HEK293 (cell line): Measurements from ENCODE around the gene FBXO34.

ENCODE experiments used
- CTCF ChIA-PET: fragments of 350-600 bp; formaldehyde crosslinking; extraction: SDS; loops from one replicate; lab custom pipeline; 2021; ENCODE audit warnings: antibody characterized with exemption; lab: Yijun Ruan, JAX
- POLR2A ChIA-PET: fragments of 300-600 bp; formaldehyde crosslinking; extraction: SDS; loops from one replicate; lab custom pipeline; 2020; ENCODE audit warnings: antibody characterized with exemption, inconsistent platforms; lab: Yijun Ruan, JAX
- H3K27ac ChIP-seq: fragments of 200-500 bp; sonication (Bioruptor generic); 2 replicates; pipeline ENCODE4 v1.5.1; 2014; ENCODE audit warnings: low read depth, low read length, control low read depth, inconsistent platforms; ENCODE audit errors: extremely low read depth
- H3K36me3 ChIP-seq, 2 experiments: fragments of 200-500 bp in 1 of 2; sonication (Bioruptor generic) in 1 of 2; 1 replicate in 1 of 2; 2 replicates in 1 of 2; pipeline ENCODE4 v1.5.1; 2014 to 2017; ENCODE audit warnings: inconsistent platforms in 2 of 2, low read length in 2 of 2; ENCODE audit not compliant: control insufficient read depth in 2 of 2, insufficient read depth in 1 of 2
- H3K4me1 ChIP-seq: fragments of 200-500 bp; sonication (Bioruptor generic); 2 replicates; pipeline ENCODE4 v1.5.1; 2014; ENCODE audit warnings: mild to moderate bottlenecking, low read length, inconsistent platforms; ENCODE audit not compliant: control insufficient read depth, insufficient read depth
- H3K4me3 ChIP-seq: 2 replicates; pipeline ENCODE4 v1.5.1; 2011; ENCODE audit warnings: low read depth, mild to moderate bottlenecking, control low read depth, low read length, moderate library complexity
- H3K9me3 ChIP-seq: fragments of 200-500 bp; sonication (Bioruptor generic); 2 replicates; pipeline ENCODE4 v1.5.1; 2014; ENCODE audit warnings: low read depth, low read length, inconsistent platforms; ENCODE audit not compliant: control insufficient read depth, insufficient read depth
- KLF8 ChIP-seq: fragments of 450-650 bp; formaldehyde crosslinking; IDR thresholded peaks from 2 replicates; pipeline ENCODE4 v1.5.1; 2016; ENCODE audit warnings: missing biosample characterization, missing genetic modification characterization
- MYNN ChIP-seq: fragments of 450-650 bp; formaldehyde crosslinking; IDR thresholded peaks from 2 replicates; pipeline ENCODE4 v1.5.1; 2016; ENCODE audit warnings: missing biosample characterization, missing genetic modification characterization, borderline replicate concordance
- SCRT2 ChIP-seq: fragments of 450-650 bp; formaldehyde crosslinking; IDR thresholded peaks from 2 replicates; pipeline ENCODE4 v1.5.1; 2016; ENCODE audit warnings: missing biosample characterization, missing genetic modification characterization
- WT1 ChIP-seq: fragments of 450-650 bp; formaldehyde crosslinking; IDR thresholded peaks from 2 replicates; pipeline ENCODE4 v1.5.1; 2016; ENCODE audit warnings: missing biosample characterization, missing genetic modification characterization
- ZBTB6 ChIP-seq: fragments of 450-650 bp; formaldehyde crosslinking; IDR thresholded peaks from 2 replicates; pipeline ENCODE4 v1.5.1; 2017; ENCODE audit warnings: missing biosample characterization, missing genetic modification characterization
- ZEB2 ChIP-seq: fragments of 450-650 bp; formaldehyde crosslinking; IDR thresholded peaks from 2 replicates; pipeline ENCODE4 v1.5.1; 2016; ENCODE audit warnings: missing biosample characterization, missing genetic modification characterization
- ZNF10 ChIP-seq: fragments of 450-650 bp; formaldehyde crosslinking; IDR thresholded peaks from 2 replicates; pipeline ENCODE4 v1.5.1; 2017; ENCODE audit warnings: missing biosample characterization, missing genetic modification characterization
- ZNF175 ChIP-seq: fragments of 450-650 bp; formaldehyde crosslinking; IDR thresholded peaks from 2 replicates; pipeline ENCODE4 v1.5.1; 2016; ENCODE audit warnings: missing biosample characterization, missing genetic modification characterization
- ZNF19 ChIP-seq: fragments of 450-650 bp; formaldehyde crosslinking; IDR thresholded peaks from 2 replicates; pipeline ENCODE4; 2016; ENCODE audit warnings: missing biosample characterization, missing genetic modification characterization, low read depth
- ZNF221 ChIP-seq: fragments of 450-650 bp; formaldehyde crosslinking; IDR thresholded peaks from 2 replicates; pipeline ENCODE4 v1.5.1; 2017; ENCODE audit warnings: missing biosample characterization, missing genetic modification characterization, borderline replicate concordance
- ZNF26 ChIP-seq: fragments of 450-650 bp; formaldehyde crosslinking; IDR thresholded peaks from 2 replicates; pipeline ENCODE4 v1.5.1; 2016; ENCODE audit warnings: missing biosample characterization, missing genetic modification characterization
- ZNF274 ChIP-seq, 2 experiments: fragments of 200-500 bp in 1 of 2; fragments of 450-650 bp in 1 of 2; sonication (Bioruptor generic) in 1 of 2; formaldehyde crosslinking in 1 of 2; IDR thresholded peaks; 2 replicates each; pipeline versions ENCODE4 v1.5.1 to v1.6.1; 2014 to 2016; ENCODE audit warnings: borderline replicate concordance in 1 of 2, inconsistent platforms in 1 of 2, low read length in 1 of 2, missing biosample characterization in 1 of 2, missing genetic modification characterization in 1 of 2
- ZNF280C ChIP-seq: fragments of 450-650 bp; formaldehyde crosslinking; IDR thresholded peaks from 2 replicates; pipeline ENCODE4 v1.5.1; 2016; ENCODE audit warnings: missing biosample characterization, missing genetic modification characterization
- ZNF311 ChIP-seq: fragments of 450-650 bp; formaldehyde crosslinking; IDR thresholded peaks from 2 replicates; pipeline ENCODE4 v1.5.1; 2017; ENCODE audit warnings: missing biosample characterization, missing genetic modification characterization, borderline replicate concordance
- ZNF404 ChIP-seq: fragments of 450-650 bp; formaldehyde crosslinking; IDR thresholded peaks from 2 replicates; pipeline ENCODE4 v1.5.1; 2017; ENCODE audit warnings: missing biosample characterization, missing genetic modification characterization
- ZNF48 ChIP-seq: fragments of 450-650 bp; formaldehyde crosslinking; IDR thresholded peaks from 2 replicates; pipeline ENCODE4 v1.5.1; 2016; ENCODE audit warnings: missing biosample characterization, missing genetic modification characterization
- ZNF530 ChIP-seq: fragments of 450-650 bp; formaldehyde crosslinking; IDR thresholded peaks from 2 replicates; pipeline ENCODE4 v1.5.1; 2016; ENCODE audit warnings: low read depth, missing biosample characterization, missing genetic modification characterization
- ZNF623 ChIP-seq: fragments of 450-650 bp; formaldehyde crosslinking; IDR thresholded peaks from 2 replicates; pipeline ENCODE4 v1.5.1; 2016; ENCODE audit warnings: missing biosample characterization, missing genetic modification characterization
- ZNF654 ChIP-seq: fragments of 450-650 bp; formaldehyde crosslinking; IDR thresholded peaks from 2 replicates; pipeline ENCODE4 v1.5.1; 2016; ENCODE audit warnings: low read depth, missing biosample characterization, missing genetic modification characterization
- ZNF837 ChIP-seq: fragments of 450-650 bp; formaldehyde crosslinking; IDR thresholded peaks from 2 replicates; pipeline ENCODE4 v1.5.1; 2016; ENCODE audit warnings: missing biosample characterization, missing genetic modification characterization
- ZSCAN16 ChIP-seq: fragments of 450-650 bp; formaldehyde crosslinking; IDR thresholded peaks from 2 replicates; pipeline ENCODE4 v1.5.1; 2016; ENCODE audit warnings: missing biosample characterization, missing genetic modification characterization
- TF ChIP-seq, protein P1 (sequence below): fragments of 450-650 bp; formaldehyde crosslinking; IDR thresholded peaks from 2 replicates; pipeline ENCODE4 v1.5.1; 2016; ENCODE audit warnings: missing biosample characterization, missing genetic modification characterization
- TF ChIP-seq, protein P2 (sequence below): fragments of 450-650 bp; IDR thresholded peaks from 2 replicates; pipeline ENCODE4 v1.5.1; 2018; ENCODE audit warnings: missing biosample characterization, mild to moderate bottlenecking, missing genetic modification characterization

Gene FBXO34

GRCh38 chr14:55223364-55223763 is 47.9 kb upstream of the FBXO34 start (continued):
- TF ChIP-seq, protein P1, sequence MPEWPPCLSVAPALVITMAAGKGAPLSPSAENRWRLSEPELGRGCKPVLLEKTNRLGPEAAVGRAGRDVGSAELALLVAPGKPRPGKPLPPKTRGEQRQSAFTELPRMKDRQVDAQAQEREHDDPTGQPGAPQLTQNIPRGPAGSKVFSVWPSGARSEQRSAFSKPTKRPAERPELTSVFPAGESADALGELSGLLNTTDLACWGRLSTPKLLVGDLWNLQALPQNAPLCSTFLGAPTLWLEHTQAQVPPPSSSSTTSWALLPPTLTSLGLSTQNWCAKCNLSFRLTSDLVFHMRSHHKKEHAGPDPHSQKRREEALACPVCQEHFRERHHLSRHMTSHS (tag by site-specific recombination): no peak
- no peak for TF ChIP-seq ZEB2 (tag by site-specific recombination)
- no peak for TF ChIP-seq ZNF530
- TF ChIP-seq, protein P2, sequence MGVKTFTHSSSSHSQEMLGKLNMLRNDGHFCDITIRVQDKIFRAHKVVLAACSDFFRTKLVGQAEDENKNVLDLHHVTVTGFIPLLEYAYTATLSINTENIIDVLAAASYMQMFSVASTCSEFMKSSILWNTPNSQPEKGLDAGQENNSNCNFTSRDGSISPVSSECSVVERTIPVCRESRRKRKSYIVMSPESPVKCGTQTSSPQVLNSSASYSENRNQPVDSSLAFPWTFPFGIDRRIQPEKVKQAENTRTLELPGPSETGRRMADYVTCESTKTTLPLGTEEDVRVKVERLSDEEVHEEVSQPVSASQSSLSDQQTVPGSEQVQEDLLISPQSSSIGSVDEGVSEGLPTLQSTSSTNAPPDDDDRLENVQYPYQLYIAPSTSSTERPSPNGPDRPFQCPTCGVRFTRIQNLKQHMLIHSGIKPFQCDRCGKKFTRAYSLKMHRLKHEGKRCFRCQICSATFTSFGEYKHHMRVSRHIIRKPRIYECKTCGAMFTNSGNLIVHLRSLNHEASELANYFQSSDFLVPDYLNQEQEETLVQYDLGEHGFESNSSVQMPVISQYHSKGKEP: no peak
- peak; percentile 59 for TF ChIP-seq ZNF623 (tag by site-specific recombination)
- no peak for TF ChIP-seq ZNF26

GRCh38 chr14:55228261-55228660 is 43.0 kb upstream of the FBXO34 start:
- H3K4me1 ChIP-seq: no peaks in the 10 kb centered on the region
- POLR2A ChIA-PET: no interaction called here
- CTCF ChIA-PET: interaction anchor here (0.6 kb wide), 1 partner anchor 90 kb away, joined by 4 read pairs; no protein-coding TSS in a partner anchor
- H3K9me3 ChIP-seq: no peaks in the 10 kb centered on the region
- H3K27ac ChIP-seq: no peak overlapping the region
- H3K4me3 ChIP-seq: no peak overlapping the region
- no peak for TF ChIP-seq ZNF311 (tag by site-specific recombination)
- no peak for TF ChIP-seq ZNF274 (IDR thresholded peaks at IDR 0.05; ENCODE audit: low read length)
- no peak for TF ChIP-seq ZNF274 (tag by site-specific recombination; IDR thresholded peaks at IDR 0.05; ENCODE audit: borderline replicate concordance)
- no peak for TF ChIP-seq ZNF280C
- no peak for TF ChIP-seq ZNF19 (tag by site-specific recombination)
- TF ChIP-seq ZEB2 (tag by site-specific recombination): no peak
- no peak for TF ChIP-seq KLF8 (tag by site-specific recombination)
- TF ChIP-seq ZNF221: no peak
- no peak for TF ChIP-seq ZNF654 (tag by site-specific recombination)
- TF ChIP-seq ZNF837 (tag by site-specific recombination): no peak
- TF ChIP-seq ZNF404 (tag by site-specific recombination): no peak
- no peak for TF ChIP-seq WT1 (tag by site-specific recombination)
- no peak for TF ChIP-seq ZNF175 (tag by site-specific recombination)
- no peaks in the 10 kb centered on the region for H3K36me3 ChIP-seq

DNA sequence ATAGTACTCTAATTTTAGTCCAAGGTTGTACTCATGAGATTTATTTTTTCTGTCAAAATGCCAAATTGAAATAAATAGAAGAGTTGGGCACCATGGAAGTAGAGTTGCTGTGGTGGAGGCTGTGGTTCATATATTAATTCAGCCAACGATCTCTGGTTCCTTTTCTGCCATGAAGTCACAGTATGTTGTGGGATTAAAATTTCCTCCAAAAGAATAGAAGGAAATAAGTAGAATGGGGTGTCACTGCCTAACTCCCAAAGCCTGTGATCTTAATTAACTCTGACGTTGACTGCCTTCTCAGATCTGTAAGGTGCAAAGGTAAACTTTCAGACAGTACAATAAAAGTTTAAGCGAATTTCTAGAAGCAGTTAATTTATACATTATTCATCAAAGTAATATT is 37.6 kb upstream of the FBXO34 start:
- no peaks in the 10 kb centered on the region for H3K36me3 ChIP-seq
- TF ChIP-seq SCRT2 (tag by site-specific recombination) (no peak), ZSCAN16 (tag by site-specific recombination) (no peak), ZNF10 (no peak), MYNN (tag by site-specific recombination) (no peak), ZNF48 (tag by site-specific recombination) (no peak), ZBTB6 (tag by site-specific recombination) (no peak)
- H3K27ac ChIP-seq: no peak overlapping the region
- ChIA-PET POLR2A (no interaction called here), CTCF (no interaction called here)
- H3K9me3 ChIP-seq: no peaks in the 10 kb centered on the region
- no peaks in the 10 kb centered on the region for H3K4me1 ChIP-seq
- no peak overlapping the region for H3K4me3 ChIP-seq
